GM18907 (cell line): ENCODE results near the gene RELL1.

Experiments
- ATAC-seq: cut with Tn5 transposase; IDR thresholded peaks from one replicate; pipeline ENCODE4 v1.9.1; 2021; ENCODE audit warnings: mild to moderate bottlenecking, moderate library complexity; ENCODE audit not compliant: unreplicated experiment

The RELL1 gene

GRCh38 chr4:37641886-37642849, 44.0 kb downstream of the RELL1 start:
- ATAC-seq: no peak

DNA sequence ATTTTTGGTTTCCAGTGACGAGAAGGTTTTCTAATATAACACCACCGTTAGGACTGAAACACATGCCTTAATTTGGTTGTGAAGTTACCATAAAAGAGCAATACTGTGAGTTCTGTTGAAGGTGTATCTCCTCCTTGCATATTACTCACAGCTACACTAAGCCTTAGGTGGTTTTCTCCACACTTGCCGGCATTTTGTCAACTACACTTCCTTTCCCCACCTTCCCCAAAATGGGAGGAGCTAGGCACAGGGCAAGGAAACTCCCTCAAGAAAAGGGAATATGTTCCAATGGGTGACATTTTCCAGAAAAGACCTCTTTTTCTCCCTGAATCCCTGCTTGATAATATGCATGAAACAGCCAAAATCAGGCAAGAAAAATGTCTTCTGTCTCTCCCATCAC, 44.8 kb downstream of the RELL1 start:
- ATAC-seq: no peak

DNA sequence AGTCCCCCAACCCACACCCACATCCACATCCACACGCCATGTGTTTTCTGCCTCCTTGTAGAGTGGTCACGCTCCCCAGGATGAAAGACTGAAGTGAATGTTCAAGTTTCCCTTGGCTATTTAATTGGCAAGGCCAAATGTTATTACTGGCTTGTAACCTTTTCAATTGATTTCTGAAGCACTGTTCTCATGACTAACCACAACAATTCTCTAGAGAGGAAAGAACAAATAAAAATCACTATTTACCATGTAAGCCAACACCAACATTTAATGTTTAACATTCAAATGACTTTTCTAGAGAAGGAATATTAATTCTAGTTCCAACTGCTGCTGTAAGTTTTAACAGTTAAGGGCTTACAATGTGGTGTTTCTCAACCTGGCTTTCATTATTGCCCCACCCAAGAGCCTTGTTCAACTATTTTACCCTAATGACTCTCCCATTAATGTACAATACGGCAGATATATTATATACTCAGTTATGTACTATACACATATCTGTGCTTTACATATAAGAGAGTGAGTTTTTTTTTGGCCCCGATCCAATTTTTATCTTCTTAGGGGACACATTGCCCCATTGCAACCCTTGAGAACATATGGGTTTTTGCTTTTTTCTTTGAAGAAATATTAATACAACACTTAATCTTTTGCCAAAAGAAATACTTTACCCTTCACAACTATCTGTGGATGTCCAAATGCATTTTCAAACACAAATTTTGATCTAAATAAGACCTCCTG, 46.5 kb downstream of the RELL1 start:
- ATAC-seq: no peak

- ATAC-seq: no peak
These were observed 51.0 kb downstream of the RELL1 start for GRCh38 chr4:37635155-37635554.

GRCh38 chr4:37634180-37634579, 52.0 kb downstream of the RELL1 start:
- ATAC-seq: no peak

DNA sequence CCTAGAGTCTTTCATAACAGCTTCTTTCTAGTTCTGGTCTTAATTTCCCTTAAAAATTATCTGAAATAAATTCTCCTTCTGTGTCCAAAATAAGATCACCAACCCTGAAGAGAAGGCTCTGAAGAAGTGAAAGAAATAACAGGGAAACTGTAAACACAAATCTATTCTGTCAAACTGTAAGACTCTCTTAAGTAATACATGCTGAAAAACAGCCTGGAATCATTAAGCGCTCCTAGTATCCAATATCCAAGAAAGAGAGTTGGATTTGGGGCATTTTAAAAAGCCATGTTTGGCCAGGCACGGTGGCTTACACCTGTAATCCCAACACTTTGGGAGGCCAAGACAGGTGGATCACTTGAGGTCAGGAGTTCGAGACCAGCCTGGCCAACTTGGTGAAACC, 53.3 kb downstream of the RELL1 start:
- ATAC-seq: no peak

DNA sequence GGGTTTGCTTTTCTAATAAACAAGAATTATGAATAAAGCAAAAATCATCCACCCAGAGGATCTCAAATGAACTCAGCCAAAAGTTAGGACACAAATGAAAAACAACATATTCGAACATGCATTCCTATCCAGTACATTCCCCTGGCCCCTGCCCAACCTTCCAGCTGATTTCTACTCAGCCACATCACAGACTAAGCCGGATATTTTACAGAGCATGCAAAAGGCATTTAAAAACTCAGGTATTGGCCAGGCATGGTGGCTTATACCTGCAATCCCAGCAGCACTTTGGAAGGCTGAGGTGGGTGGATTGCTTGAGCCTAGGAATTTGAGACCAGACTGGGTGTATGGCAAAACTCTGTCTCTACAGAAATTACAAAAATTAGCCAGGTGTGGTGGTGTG, 54.6 kb downstream of the RELL1 start:
- ATAC-seq: no peak

DNA sequence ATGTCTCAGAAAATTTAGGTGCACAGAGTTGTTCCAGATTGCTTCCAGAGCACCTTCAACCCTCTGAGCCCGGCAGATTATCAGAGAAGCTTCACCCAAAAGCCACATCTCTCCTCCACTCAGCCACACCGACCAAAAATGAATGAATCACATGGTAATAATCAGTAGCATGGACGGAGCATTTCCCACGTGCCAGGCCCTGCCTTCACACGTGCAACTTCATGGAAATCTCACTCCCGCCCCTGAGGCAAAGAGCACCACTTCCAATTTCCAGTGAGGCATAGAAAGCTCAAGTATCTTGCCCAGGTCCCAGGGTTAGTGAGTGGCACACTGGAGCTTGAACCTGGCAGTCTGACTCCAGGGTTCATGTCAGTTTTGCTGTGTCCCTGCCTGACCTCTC, 56.5 kb downstream of the RELL1 start:
- no peak for ATAC-seq

GRCh38 chr4:37628977-37629609, 57.1 kb downstream of the RELL1 start:
- ATAC-seq: no peak

GRCh38 chr4:37627263-37627662, 58.9 kb downstream of the RELL1 start:
- ATAC-seq: no peak

- ATAC-seq: no peak
These were observed 60.7 kb downstream of the RELL1 start for GRCh38 chr4:37625499-37625898.

- no peak for ATAC-seq
These were observed 62.2 kb downstream of the RELL1 start for GRCh38 chr4:37623940-37624339.

- ATAC-seq: no peak
These were observed 63.1 kb downstream of the RELL1 start for GRCh38 chr4:37623125-37623524.

DNA sequence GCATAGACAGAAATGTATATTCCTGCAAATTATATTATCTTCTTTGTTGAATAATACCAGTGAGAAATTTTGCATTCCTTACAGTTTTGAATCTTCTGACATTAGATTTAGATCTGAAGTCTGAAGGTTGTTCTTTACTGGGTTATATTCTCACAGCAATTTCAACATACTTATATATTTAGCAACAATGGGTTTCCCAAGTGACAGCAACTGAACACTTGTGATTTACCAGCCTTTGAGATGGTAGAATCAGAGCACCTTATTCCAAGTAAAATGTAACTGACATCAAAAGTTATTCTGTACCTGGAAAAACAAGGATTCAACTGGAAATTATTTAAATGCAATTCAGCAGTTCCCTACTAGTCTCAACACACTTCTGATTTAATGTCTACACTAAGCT, 66.0 kb downstream of the RELL1 start:
- ATAC-seq: no peak

DNA sequence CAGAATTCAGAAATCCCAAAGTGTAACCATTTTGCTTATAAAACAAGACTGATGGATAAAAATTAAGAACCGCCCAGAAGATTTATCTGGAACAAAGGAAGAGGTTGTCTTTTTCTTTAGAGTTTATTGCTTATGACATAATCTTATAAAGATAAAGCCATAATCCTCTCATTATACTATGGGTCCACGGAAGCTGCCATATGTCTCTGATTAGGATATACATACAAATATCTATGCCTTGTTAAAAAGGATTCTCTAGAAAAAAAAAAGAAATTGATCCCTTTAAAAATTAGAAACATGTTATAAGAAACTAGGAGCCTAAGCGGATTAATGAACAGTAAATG, 70.5 kb downstream of the RELL1 start:
- ATAC-seq: no peak

DNA sequence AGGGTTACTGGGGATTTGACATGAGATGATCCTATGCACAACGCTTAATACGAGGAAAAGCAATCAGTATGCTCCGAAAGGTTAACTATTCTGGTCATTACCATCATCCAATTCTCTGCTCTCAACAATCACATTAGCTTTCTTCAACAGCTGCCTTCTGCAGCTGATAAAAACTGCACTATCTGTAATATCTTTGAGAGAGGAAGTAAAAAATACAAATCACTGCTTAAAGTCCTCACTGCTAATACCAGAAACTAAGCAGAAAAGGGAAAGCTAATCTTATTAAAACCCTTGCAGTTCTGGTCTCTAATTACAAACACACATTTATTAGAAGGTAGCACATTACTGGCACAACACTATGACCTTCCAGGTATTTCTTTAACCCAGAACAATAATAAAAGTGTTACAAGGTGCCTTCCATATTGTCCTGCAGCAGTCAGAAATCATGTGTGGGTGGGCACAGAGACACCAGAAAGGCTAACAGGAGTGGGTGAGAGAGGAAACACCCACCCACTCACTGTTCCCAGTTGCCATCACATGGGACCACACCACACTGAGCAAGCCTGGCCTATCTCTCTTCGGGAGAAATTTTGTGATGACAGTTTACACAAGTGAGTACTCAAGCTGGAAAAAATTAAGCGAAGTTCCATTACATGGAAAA, 71.0 kb downstream of the RELL1 start:
- ATAC-seq: no peak

DNA sequence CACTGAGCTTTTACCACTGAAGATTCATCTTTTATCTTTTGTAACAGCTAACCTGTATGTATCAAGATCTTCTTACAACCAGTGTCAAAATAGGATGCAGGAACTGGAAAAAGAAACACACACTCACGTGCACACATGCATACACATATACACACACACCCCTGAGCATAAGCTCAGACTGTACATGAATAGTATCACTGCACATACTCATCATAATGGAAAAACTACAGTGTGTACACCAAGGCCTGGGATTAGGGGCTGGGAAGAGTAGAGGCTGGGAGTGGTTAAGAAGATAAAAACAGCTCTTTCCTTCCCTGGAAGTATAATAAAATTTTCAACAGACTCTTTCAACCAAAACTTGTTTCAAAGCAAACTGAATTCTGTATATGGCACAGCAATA, 73.4 kb downstream of the RELL1 start:
- no peak for ATAC-seq

GRCh38 chr4:37609626-37610025, 76.5 kb downstream of the RELL1 start:
- no peak for ATAC-seq

DNA sequence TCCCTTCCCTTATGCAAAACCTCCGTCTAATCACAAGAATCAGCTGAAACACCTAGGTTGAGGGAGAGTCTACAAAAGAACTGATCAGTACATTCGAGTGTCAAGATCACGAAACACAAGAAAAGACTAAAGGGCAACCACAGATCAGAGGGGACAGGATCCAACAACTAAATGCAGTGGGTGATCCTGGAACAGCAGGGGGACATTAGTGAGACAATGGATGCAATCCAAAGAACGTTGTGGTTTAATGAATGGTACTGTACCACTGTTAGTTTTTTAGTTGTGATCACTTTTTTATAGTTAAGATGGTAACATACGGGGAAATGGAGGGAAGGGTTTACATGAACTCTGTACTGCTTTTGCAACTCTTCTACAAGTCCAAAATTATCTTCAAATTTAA, 79.2 kb downstream of the RELL1 start:
- ATAC-seq: no peak

DNA sequence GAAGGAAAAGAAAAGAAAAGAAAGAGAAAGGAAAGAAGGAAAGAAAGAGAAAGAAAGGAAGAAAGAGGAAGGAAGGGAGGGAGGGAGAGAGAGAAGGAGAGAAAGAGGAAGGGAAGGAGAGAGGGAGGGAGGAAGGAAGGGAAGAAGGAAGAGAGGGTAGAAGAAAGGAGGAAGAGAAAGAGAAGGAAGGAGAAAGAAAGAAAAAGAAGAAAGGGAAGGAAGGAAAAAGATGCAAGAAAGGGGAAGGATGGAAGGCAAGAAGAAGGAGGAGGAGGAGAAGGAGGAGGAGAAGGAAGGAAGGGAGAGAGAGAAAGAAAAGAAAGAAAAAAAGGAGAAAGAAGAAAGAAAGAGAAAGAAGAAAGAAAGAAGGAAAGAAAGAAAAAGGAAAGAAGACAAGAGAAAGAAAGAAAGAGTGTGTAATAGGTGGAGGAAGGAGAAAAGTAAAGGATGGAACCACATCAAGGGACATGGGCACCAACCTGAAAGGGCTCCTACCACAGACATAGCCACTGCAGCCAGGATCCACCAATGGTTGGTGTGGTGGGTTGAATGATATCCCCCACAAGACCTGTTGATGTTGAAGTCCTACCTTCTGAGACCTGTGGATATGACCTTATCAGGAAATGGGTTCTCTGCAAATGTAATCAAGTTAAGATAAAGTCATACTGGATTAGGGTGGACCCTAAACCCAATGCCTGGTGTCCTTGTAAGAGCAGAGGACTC, 80.2 kb downstream of the RELL1 start:
- ATAC-seq: no peak

GRCh38 chr4:37604461-37604860, 81.7 kb downstream of the RELL1 start:
- no peak for ATAC-seq
